HEK293 (cell line): ENCODE results near the gene CAPZA3.

Experiments
- ATF2 ChIP-seq: fragments of 450-650 bp; formaldehyde crosslinking; IDR thresholded peaks from 2 replicates; pipeline ENCODE4 v1.5.1; 2016; ENCODE audit warnings: missing biosample characterization, missing genetic modification characterization, low read depth
- KLF9 ChIP-seq: fragments of 450-650 bp; formaldehyde crosslinking; IDR thresholded peaks from 2 replicates; pipeline ENCODE4 v1.5.1; 2016; ENCODE audit warnings: missing biosample characterization, missing genetic modification characterization, low read depth
- ZIC2 ChIP-seq: fragments of 450-650 bp; formaldehyde crosslinking; IDR thresholded peaks from 2 replicates; pipeline ENCODE4 v1.5.1; 2016; ENCODE audit warnings: missing biosample characterization, missing genetic modification characterization
- ZNF274 ChIP-seq, 2 experiments: fragments of 200-500 bp in 1 of 2; fragments of 450-650 bp in 1 of 2; sonication (Bioruptor generic) in 1 of 2; formaldehyde crosslinking in 1 of 2; IDR thresholded peaks; 2 replicates each; pipeline versions ENCODE4 v1.5.1 to v1.6.1; 2014 to 2016; ENCODE audit warnings: borderline replicate concordance in 1 of 2, inconsistent platforms in 1 of 2, low read length in 1 of 2, missing biosample characterization in 1 of 2, missing genetic modification characterization in 1 of 2
- ZNF48 ChIP-seq: fragments of 450-650 bp; formaldehyde crosslinking; IDR thresholded peaks from 2 replicates; pipeline ENCODE4 v1.5.1; 2016; ENCODE audit warnings: missing biosample characterization, missing genetic modification characterization
- TF ChIP-seq, protein P1 (sequence below): fragments of 450-650 bp; formaldehyde crosslinking; IDR thresholded peaks from 2 replicates; pipeline ENCODE4 v1.5.1; 2016; ENCODE audit warnings: missing biosample characterization, missing genetic modification characterization

DNA sequence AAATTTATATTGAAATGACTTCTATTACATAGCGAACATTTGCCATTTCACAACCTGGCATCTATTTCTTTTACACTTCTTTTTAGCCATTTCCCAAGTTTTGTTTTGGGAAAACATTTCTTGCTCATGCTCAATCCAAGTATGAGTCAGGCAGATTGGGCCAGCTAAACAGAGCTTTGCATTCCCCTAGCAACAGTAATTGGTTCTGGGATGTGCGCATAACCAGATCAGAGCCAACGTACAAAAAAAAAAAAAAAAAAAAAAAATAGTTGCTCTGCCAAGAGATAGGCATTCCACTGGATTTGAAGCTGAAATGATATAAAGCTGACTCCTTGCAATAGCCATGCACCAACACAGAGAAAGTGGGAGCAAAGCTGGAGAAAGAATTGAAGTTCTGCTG is 37.6 kb upstream of the CAPZA3 start:
- no peak for TF ChIP-seq KLF9 (tag by site-specific recombination)
- TF ChIP-seq ZNF274 (IDR thresholded peaks at IDR 0.05; ENCODE audit: low read length) = no peak
- no peak for TF ChIP-seq ZNF274 (tag by site-specific recombination; IDR thresholded peaks at IDR 0.05; ENCODE audit: borderline replicate concordance)
- TF ChIP-seq ZIC2 (tag by site-specific recombination) = no peak
- no peak for TF ChIP-seq ATF2 (tag by site-specific recombination)
- no peak for TF ChIP-seq ZNF48 (tag by site-specific recombination)
- TF ChIP-seq, protein P1, sequence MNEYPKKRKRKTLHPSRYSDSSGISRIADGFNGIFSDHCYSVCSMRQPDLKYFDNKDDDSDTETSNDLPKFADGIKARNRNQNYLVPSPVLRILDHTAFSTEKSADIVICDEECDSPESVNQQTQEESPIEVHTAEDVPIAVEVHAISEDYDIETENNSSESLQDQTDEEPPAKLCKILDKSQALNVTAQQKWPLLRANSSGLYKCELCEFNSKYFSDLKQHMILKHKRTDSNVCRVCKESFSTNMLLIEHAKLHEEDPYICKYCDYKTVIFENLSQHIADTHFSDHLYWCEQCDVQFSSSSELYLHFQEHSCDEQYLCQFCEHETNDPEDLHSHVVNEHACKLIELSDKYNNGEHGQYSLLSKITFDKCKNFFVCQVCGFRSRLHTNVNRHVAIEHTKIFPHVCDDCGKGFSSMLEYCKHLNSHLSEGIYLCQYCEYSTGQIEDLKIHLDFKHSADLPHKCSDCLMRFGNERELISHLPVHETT (tag by site-specific recombination) = no peak
